Measurements from ENCODE around the gene MCU.
"Not testable (repeated sequence)": the region's sequence is repeated elsewhere in the genome, so short reads cannot be mapped to it uniquely, and the experiment has no call there.

DNA sequence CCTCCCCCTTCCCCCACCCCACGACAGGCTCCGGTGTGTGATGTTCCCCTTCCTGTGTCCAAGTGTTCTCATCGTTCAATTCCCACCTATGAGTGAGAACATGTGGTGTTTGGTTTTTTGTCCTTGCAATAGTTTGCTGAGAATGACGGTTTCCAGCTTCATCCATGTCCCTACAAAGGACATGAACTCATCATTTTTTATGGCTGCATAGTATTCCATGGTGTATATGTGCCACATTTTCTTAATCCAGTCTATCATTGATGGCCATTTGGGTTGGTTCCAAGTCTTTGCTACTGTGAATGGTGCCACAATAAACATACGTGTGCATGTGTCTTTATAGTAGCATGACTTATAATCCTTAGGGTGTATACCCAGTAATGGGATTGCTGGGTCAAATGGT lies 17.8 kb upstream of the MCU start:
- TF ChIP-seq, protein P1, sequence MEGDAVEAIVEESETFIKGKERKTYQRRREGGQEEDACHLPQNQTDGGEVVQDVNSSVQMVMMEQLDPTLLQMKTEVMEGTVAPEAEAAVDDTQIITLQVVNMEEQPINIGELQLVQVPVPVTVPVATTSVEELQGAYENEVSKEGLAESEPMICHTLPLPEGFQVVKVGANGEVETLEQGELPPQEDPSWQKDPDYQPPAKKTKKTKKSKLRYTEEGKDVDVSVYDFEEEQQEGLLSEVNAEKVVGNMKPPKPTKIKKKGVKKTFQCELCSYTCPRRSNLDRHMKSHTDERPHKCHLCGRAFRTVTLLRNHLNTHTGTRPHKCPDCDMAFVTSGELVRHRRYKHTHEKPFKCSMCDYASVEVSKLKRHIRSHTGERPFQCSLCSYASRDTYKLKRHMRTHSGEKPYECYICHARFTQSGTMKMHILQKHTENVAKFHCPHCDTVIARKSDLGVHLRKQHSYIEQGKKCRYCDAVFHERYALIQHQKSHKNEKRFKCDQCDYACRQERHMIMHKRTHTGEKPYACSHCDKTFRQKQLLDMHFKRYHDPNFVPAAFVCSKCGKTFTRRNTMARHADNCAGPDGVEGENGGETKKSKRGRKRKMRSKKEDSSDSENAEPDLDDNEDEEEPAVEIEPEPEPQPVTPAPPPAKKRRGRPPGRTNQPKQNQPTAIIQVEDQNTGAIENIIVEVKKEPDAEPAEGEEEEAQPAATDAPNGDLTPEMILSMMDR (conservative IDR thresholded peaks at IDR 0.05; ENCODE audit: low read depth, low read length): not testable (repeated sequence)
- not testable (repeated sequence) for TF ChIP-seq POLR2A (IDR thresholded peaks at IDR 0.05; ENCODE audit: low read depth, low read length); CEBPB (IDR thresholded peaks at IDR 0.05; ENCODE audit: low read depth, low read length); MXI1 (IDR thresholded peaks at IDR 0.05; ENCODE audit: borderline replicate concordance, low read depth, low read length); RAD21 (IDR thresholded peaks at IDR 0.05; ENCODE audit: low read length); RFX5 (IDR thresholded peaks at IDR 0.05; ENCODE audit: low read depth, low read length)
- TF ChIP-seq, protein P2, sequence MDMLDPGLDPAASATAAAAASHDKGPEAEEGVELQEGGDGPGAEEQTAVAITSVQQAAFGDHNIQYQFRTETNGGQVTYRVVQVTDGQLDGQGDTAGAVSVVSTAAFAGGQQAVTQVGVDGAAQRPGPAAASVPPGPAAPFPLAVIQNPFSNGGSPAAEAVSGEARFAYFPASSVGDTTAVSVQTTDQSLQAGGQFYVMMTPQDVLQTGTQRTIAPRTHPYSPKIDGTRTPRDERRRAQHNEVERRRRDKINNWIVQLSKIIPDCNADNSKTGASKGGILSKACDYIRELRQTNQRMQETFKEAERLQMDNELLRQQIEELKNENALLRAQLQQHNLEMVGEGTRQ (IDR thresholded peaks at IDR 0.05; ENCODE audit: low read depth, low read length): not testable (repeated sequence)

Measured in IMR-90 (cell line).